Common myeloid progenitor, CD34-positive (primary cell): ENCODE measurements around the gene TEX101. TPM values are rescaled to one million over a fixed set of nuclear protein-coding genes. Genes with fewer than 3 reads are reported as not detected.
A peak's percentile ranks its signal among the peaks of the same experiment; 100 is the strongest.
"Not testable (repeated sequence)": the region's sequence is repeated elsewhere in the genome, so short reads cannot be mapped to it uniquely, and the experiment has no call there.

Source experiments
- CTCF ChIA-PET: fragments of 350-600 bp; sonication (Branson Sonifier 250); formaldehyde crosslinking; loops from one replicate; lab custom pipeline; 2021; ENCODE audit warnings: antibody characterized with exemption; lab: Charles Lee
- POLR2A ChIA-PET: fragments of 350-600 bp; sonication (Branson Sonifier 250); formaldehyde crosslinking; loops from one replicate; lab custom pipeline; 2021; ENCODE audit warnings: antibody characterized with exemption; lab: Charles Lee
- DNase-seq, 3 donors: peaks; one replicate each; pipeline versions ENCODE4 v3.0.0 to v3.0.0-alpha.2; 2013
- H3K27ac ChIP-seq, 2 experiments: 1 replicate in 1 of 2; 2 replicates in 1 of 2; pipeline ENCODE4 v1.7.0; 2013; ENCODE audit warnings: inconsistent platforms in 2 of 2, low read length in 2 of 2, mild to moderate bottlenecking in 2 of 2, low read depth in 1 of 2, moderate library complexity in 1 of 2; ENCODE audit not compliant: severe bottlenecking in 2 of 2, insufficient read depth in 1 of 2, poor library complexity in 1 of 2
- H3K27me3 ChIP-seq, 5 experiments: replicated peaks in 2 of 5; 1 replicate in 3 of 5; 2 replicates in 2 of 5; pipeline versions ENCODE4 v1.6.1 to v1.7.0; 2013; ENCODE audit warnings: low read length in 4 of 5, mild to moderate bottlenecking in 2 of 5, moderate library complexity in 2 of 5, inconsistent platforms in 1 of 5; ENCODE audit not compliant: insufficient read depth in 5 of 5, control insufficient read depth in 4 of 5
- H3K36me3 ChIP-seq, 4 experiments: 1 replicate in 2 of 4; 2 replicates in 2 of 4; pipeline versions ENCODE4 v1.6.1 to v1.7.0; 2013; ENCODE audit warnings: low read length in 3 of 4, control low read depth in 1 of 4, mild to moderate bottlenecking in 1 of 4; ENCODE audit not compliant: control insufficient read depth in 4 of 4, insufficient read depth in 4 of 4
- H3K4me1 ChIP-seq, 4 experiments: 1 replicate in 3 of 4; 2 replicates in 1 of 4; pipeline versions ENCODE4 v1.6.1 to v1.7.1; 2013; ENCODE audit warnings: low read length in 3 of 4, mild to moderate bottlenecking in 3 of 4, control low read depth in 1 of 4, inconsistent platforms in 1 of 4, moderate library complexity in 1 of 4; ENCODE audit not compliant: control insufficient read depth in 4 of 4, insufficient read depth in 4 of 4; ENCODE audit errors: control extremely low read depth in 1 of 4
- H3K4me3 ChIP-seq, 7 experiments: 1 replicate in 4 of 7; 2 replicates in 3 of 7; pipeline versions ENCODE4 v1.5.1 to v1.7.0; 2013; ENCODE audit warnings: mild to moderate bottlenecking in 7 of 7, low read length in 6 of 7, moderate library complexity in 6 of 7, inconsistent platforms in 2 of 7, low read depth in 2 of 7, control low read depth in 1 of 7; ENCODE audit not compliant: insufficient read depth in 4 of 7, control insufficient read depth in 1 of 7; ENCODE audit errors: extremely low read depth in 1 of 7
- H3K9me3 ChIP-seq, 5 experiments: 1 replicate in 4 of 5; 2 replicates in 1 of 5; pipeline versions ENCODE4 v1.6.1 to v1.7.1; 2013; ENCODE audit warnings: low read length in 4 of 5, mild to moderate bottlenecking in 2 of 5, inconsistent platforms in 1 of 5, low read depth in 1 of 5, moderate library complexity in 1 of 5; ENCODE audit not compliant: control insufficient read depth in 4 of 5, insufficient read depth in 2 of 5; ENCODE audit errors: control extremely low read depth in 1 of 5
- WGBS: methylation state at CpG from one replicate; pipeline ENCODE4 v1.1.5; 2013; ENCODE audit not compliant: insufficient coverage; 5-methylcytosine and 5-hydroxymethylcytosine counted together
- polyA plus RNA-seq: library from polyadenylated mRNA; unstranded; fragments of 120-200 nt; gene quantifications from one replicate; pipeline ENCODE4 v1.2.1, GENCODE V29; 2013

Gene TEX101, protein sequence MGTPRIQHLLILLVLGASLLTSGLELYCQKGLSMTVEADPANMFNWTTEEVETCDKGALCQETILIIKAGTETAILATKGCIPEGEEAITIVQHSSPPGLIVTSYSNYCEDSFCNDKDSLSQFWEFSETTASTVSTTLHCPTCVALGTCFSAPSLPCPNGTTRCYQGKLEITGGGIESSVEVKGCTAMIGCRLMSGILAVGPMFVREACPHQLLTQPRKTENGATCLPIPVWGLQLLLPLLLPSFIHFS
- polyA plus RNA-seq = not detected

DNA sequence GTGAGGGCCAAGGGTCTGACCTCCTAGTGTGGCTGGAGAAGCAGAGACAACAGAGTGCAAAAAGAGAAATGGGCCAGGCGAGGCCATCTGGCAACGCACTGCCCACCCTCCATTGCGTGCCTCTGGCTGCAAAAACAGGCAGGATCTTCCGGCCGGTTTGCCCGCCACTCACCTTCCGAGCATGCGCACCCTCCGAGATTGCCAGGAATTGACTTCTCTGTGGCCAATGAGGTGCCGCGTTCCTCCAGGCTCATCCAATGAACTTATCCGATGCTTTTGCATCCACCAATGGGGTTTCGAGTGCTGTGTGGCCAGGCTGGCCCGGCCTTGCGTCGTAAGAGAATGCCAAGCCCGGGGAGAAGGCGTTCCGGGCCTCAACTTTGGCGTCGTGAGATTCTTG, at the start of gene TEX101:
TSS of gene TEX101 (plus strand) at position 337 of the 400 bp plus-strand sequence. CDS start 1,030 bp downstream, outside the sequence.
- no peak within 1 kb of the TSS for H3K4me3 ChIP-seq
- H3K9me3 ChIP-seq = peaks cover 0 to 4% (median 1%) of the 10 kb centered on the region in 5 experiments
- WGBS = 98% methylated on average over 21 of the region's 21 CpGs
- H3K36me3 ChIP-seq = no peaks in the 10 kb centered on the region
- POLR2A ChIA-PET = no interaction called here
- DNase-seq = no peak
- H3K27ac ChIP-seq = no peak within 1 kb of the TSS
- CTCF ChIA-PET = no interaction called here
- no peaks in the 10 kb centered on the region for H3K4me1 ChIP-seq
- no peaks in the 10 kb centered on the region for H3K27me3 ChIP-seq

DNA sequence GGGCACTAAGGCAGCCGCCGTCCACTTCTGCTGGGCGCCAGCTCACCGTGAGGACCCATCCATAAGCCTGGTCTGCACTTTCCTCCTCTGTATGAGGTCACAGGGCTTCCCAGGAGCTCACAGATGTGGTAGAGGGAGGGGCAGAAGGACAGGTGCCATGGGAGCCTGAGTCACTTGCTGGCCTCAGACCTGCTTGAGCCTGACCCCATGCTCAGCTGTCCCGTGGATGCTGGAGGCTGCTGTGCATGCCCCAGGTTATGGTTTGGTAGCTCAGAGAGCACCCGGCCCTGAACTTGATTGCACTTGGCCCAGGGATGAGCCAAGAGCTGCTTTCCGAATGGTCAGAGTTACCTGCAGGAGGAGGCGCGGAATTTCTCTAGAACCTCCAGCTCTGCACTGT, 49.0 kb upstream of the TEX101 start:
- H3K36me3 ChIP-seq, CTCF ChIA-PET, H3K27ac ChIP-seq, H3K9me3 ChIP-seq, DNase-seq, H3K4me1 ChIP-seq, H3K27me3 ChIP-seq, H3K4me3 ChIP-seq: not testable (repeated sequence)
- POLR2A ChIA-PET = interaction anchor here (0.6 kb wide), 1 partner anchor 51 kb away, joined by 6 read pairs; no protein-coding TSS in a partner anchor
- 96% methylated on average over 4 of the region's 9 CpGs for WGBS

DNA sequence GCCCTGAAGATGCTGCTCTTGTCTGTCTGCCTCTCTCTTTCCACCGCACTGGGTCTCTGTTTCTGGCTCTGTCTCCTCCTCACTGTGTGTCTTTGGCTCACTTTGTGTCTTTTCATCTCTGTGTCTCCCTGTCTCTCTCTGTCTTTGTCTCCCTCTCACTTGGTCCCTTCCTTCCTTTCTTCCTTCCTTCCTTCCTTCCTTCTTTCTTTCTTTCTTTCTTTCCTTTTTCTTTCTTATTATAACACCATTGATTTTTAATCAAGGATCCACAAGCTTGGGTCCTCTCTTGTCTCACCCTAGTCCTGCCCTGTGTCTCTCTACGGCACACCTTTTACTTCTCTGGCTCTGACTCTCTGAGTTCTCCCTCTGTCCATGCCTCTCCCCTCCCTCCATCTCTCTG, 46.9 kb upstream of the TEX101 start:
- peaks cover 0 to 3% (median 0%) of the 10 kb centered on the region in 5 experiments for H3K27me3 ChIP-seq
- 91% methylated on average over 2 of the region's 2 CpGs for WGBS

DNA sequence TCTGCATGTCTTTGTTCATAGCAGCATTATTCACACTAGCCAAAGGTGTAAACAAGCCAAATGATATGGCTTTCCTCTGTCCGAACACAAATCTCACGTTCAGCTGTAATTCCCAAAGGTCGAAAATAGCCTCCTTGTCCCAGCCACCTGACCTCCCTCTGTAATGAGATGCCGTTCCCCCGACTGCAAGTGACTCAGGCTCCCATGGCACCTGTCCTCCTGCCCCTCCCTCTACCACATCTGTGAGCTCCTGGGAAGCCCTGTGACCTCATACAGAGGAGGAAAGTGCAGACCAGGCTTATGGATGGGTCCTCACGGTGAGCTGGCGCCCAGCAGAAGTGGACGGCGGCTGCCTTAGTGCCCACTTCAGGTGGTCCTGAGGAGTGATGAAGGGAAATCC, 45.8 kb upstream of the TEX101 start:
- CTCF ChIA-PET, H3K27ac ChIP-seq, H3K9me3 ChIP-seq, H3K4me3 ChIP-seq, H3K36me3 ChIP-seq, H3K4me1 ChIP-seq, H3K27me3 ChIP-seq, DNase-seq, POLR2A ChIA-PET: not testable (repeated sequence)
- WGBS = 96% methylated on average over 3 of the region's 9 CpGs

More for the DNA sequence above, 46.9 kb upstream of the TEX101 start:
- Histone ChIP-seq H3K36me3 (no peaks in the 10 kb centered on the region), H3K27ac (no peak overlapping the region), H3K4me3 (no peak overlapping the region), H3K9me3 (no peaks in the 10 kb centered on the region), H3K4me1 (no peaks in the 10 kb centered on the region)
- DNase-seq = no peak
- CTCF ChIA-PET = no interaction called here
- POLR2A ChIA-PET = no interaction called here

DNA sequence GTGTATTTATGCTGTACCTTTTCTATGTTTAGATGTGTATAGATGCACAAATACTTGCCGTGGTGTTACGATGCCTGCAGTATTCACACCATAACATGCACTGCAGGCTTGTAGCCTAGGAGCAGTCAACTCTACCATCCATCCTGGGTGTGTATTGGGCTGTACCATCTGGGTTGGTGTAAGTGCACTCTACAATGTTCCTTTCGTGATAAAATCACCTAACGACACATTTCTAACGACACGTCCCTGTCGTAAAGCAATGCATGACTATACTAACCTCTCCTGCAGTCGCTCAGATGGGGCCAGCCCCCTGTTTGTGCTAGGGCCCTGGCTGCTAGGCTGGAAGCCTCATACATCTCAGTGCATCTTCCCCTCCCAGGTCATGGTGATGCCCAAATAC, 42.8 kb upstream of the TEX101 start:
- no peak overlapping the region for H3K4me3 ChIP-seq
- H3K27ac ChIP-seq = no peak overlapping the region
- H3K36me3 ChIP-seq = no peaks in the 10 kb centered on the region
- H3K9me3 ChIP-seq = no peaks in the 10 kb centered on the region
- peaks cover 0 to 3% (median 0%) of the 10 kb centered on the region in 5 experiments for H3K27me3 ChIP-seq
- WGBS = 91% methylated on average over 4 of the region's 8 CpGs
- H3K4me1 ChIP-seq = no peaks in the 10 kb centered on the region
- DNase-seq = no peak
- ChIA-PET CTCF (no interaction called here), POLR2A (no interaction called here)

DNA sequence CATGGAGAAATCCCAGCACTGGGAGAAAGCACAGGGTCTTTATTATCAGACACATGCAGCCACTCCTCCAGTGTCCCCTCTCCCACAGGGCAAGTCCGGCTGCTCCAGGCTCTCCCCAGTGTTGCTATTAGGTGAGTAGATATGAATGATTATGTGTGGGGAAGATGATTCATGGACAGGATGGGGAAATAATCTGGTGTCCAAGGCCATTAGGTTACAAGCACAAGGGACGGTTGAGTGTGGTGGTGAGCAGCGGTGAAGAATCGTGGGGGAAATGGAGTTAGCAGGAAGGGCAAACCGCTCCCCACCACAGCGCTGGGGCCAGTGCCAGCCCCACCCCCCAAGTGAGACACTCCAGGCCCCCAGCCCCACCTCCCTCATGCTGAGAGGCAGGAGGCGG, 42.2 kb upstream of the TEX101 start:
- CTCF ChIA-PET = no interaction called here

DNA sequence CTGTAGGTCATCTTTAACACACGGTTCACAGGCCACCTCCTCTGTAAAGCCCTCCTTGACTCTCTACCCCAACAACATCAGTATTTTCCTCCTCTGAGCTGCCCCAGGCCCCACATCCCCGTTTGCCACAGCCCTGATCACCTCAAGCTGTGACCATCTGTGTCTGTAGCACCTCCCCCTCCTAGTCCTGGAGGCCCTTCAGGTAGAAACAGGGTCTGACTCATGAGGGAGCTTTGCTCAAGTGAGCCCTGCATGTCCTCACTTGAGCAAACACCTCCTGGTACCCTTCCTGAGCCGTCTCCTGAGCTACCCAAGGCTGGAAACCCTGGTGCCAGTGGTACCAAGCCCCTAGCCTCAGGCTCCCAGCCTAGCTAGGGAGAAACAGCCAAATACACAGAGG, 37.1 kb upstream of the TEX101 start:
- DNase-seq, POLR2A ChIA-PET, H3K27me3 ChIP-seq, H3K36me3 ChIP-seq, H3K27ac ChIP-seq, H3K4me1 ChIP-seq, H3K4me3 ChIP-seq, CTCF ChIA-PET, H3K9me3 ChIP-seq: not testable (repeated sequence)
- WGBS = no CpG with 5 or more reads among the region's 3 CpGs

More for the DNA sequence above, 42.2 kb upstream of the TEX101 start:
- no peaks in the 10 kb centered on the region for H3K4me1 ChIP-seq
- DNase-seq = peak in 2 of 3 donors; percentile 43 to 47
- H3K9me3 ChIP-seq = no peaks in the 10 kb centered on the region
- POLR2A ChIA-PET = no interaction called here
- no CpG with 5 or more reads among the region's 7 CpGs for WGBS
- no peak overlapping the region for H3K4me3 ChIP-seq
- no peaks in the 10 kb centered on the region for H3K36me3 ChIP-seq
- peaks cover 0 to 3% (median 0%) of the 10 kb centered on the region in 5 experiments for H3K27me3 ChIP-seq
- no peak overlapping the region for H3K27ac ChIP-seq
